ENCODE results near the gene RHOD.

- TF ChIP-seq POLR2A (IDR thresholded peaks at IDR 0.05) = no peak
- TF ChIP-seq, protein P1, sequence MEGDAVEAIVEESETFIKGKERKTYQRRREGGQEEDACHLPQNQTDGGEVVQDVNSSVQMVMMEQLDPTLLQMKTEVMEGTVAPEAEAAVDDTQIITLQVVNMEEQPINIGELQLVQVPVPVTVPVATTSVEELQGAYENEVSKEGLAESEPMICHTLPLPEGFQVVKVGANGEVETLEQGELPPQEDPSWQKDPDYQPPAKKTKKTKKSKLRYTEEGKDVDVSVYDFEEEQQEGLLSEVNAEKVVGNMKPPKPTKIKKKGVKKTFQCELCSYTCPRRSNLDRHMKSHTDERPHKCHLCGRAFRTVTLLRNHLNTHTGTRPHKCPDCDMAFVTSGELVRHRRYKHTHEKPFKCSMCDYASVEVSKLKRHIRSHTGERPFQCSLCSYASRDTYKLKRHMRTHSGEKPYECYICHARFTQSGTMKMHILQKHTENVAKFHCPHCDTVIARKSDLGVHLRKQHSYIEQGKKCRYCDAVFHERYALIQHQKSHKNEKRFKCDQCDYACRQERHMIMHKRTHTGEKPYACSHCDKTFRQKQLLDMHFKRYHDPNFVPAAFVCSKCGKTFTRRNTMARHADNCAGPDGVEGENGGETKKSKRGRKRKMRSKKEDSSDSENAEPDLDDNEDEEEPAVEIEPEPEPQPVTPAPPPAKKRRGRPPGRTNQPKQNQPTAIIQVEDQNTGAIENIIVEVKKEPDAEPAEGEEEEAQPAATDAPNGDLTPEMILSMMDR (IDR thresholded peaks at IDR 0.05 in 4 of 5, conservative IDR thresholded peaks at IDR 0.05 in 1 of 5) = no peak
Measured at GRCh38 chr11:67062526-67063373, 6.1 kb downstream of the RHOD start.
